Keratinocyte (primary cell): ENCODE measurements around the gene CLIC3. TPM values are rescaled to one million over a fixed set of nuclear protein-coding genes. Genes with fewer than 3 reads are reported as not detected.

Experiments used
- DNase-seq: peaks from one replicate; pipeline ENCODE4 v3.0.0-alpha.2; 2011; ENCODE audit warnings: low read depth, missing footprints, low spot score
- FAIRE-seq: peaks from 2 replicates; lab custom pipeline; 2011; peaks lifted over from hg19 to GRCh38; lab: Jason Lieb, UNC
- H2AFZ ChIP-seq: 2 replicates; pipeline ENCODE4 v1.6.0; 2012; ENCODE audit warnings: low read length, control low read depth, inconsistent platforms; ENCODE audit not compliant: control insufficient read depth
- H3K27ac ChIP-seq: 2 replicates; pipeline ENCODE4 v1.5.1; 2011; ENCODE audit warnings: low read length; ENCODE audit not compliant: control insufficient read depth, insufficient read depth
- H3K27me3 ChIP-seq: 3 replicates; pipeline ENCODE4 v1.6.0; 2011; ENCODE audit warnings: low read length; ENCODE audit not compliant: control insufficient read depth, insufficient read depth; ENCODE audit errors: extremely low read depth
- H3K36me3 ChIP-seq, 2 experiments: 2 replicates in 1 of 2; 3 replicates in 1 of 2; pipeline ENCODE4 v1.5.1; 2011; ENCODE audit warnings: low read length in 2 of 2, mild to moderate bottlenecking in 1 of 2; ENCODE audit not compliant: control insufficient read depth in 2 of 2, insufficient read depth in 2 of 2; ENCODE audit errors: extremely low read depth in 1 of 2
- H3K4me1 ChIP-seq: 3 replicates; pipeline ENCODE4 v1.5.1; 2011; ENCODE audit warnings: low read length; ENCODE audit not compliant: control insufficient read depth, insufficient read depth; ENCODE audit errors: extremely low read depth
- H3K4me2 ChIP-seq: 3 replicates; pipeline ENCODE4 v1.6.0; 2011; ENCODE audit warnings: low read depth, low read length; ENCODE audit not compliant: control insufficient read depth, insufficient read depth; ENCODE audit errors: extremely low read depth
- H3K4me3 ChIP-seq, 3 experiments: fragments of 200-600 bp in 1 of 3; sonication (generic) in 1 of 3; 2 replicates in 2 of 3; 3 replicates in 1 of 3; pipeline ENCODE4 v1.5.1; 2011 to 2016; ENCODE audit warnings: low read length in 3 of 3, mild to moderate bottlenecking in 3 of 3, control low read depth in 2 of 3, inconsistent platforms in 1 of 3, low read depth in 1 of 3, mixed read lengths in 1 of 3, mixed run types in 1 of 3, moderate library complexity in 1 of 3; ENCODE audit not compliant: control insufficient read depth in 2 of 3, insufficient read depth in 2 of 3; ENCODE audit errors: extremely low read depth in 1 of 3
- H3K79me2 ChIP-seq: 2 replicates; pipeline ENCODE4 v1.6.0; 2012; ENCODE audit warnings: low read length; ENCODE audit not compliant: control insufficient read depth, insufficient read depth
- H3K9ac ChIP-seq: 3 replicates; pipeline ENCODE4 v1.6.0; 2011; ENCODE audit warnings: low read length; ENCODE audit not compliant: control insufficient read depth, insufficient read depth; ENCODE audit errors: extremely low read depth
- H3K9me1 ChIP-seq: 3 replicates; pipeline ENCODE4 v1.6.0; 2011; ENCODE audit warnings: low read length; ENCODE audit not compliant: control insufficient read depth, insufficient read depth; ENCODE audit errors: extremely low read depth
- H3K9me3 ChIP-seq: 2 replicates; pipeline ENCODE4 v1.5.1; 2012; ENCODE audit warnings: low read depth, low read length; ENCODE audit not compliant: control insufficient read depth
- H4K20me1 ChIP-seq: 3 replicates; pipeline ENCODE4 v1.6.0; 2011; ENCODE audit warnings: low read length; ENCODE audit not compliant: control insufficient read depth, insufficient read depth; ENCODE audit errors: extremely low read depth
- EZH2 ChIP-seq: IDR thresholded peaks from one replicate; pipeline ENCODE4 v1.6.1; 2012; ENCODE audit warnings: inconsistent platforms, mild to moderate bottlenecking, low read length, moderate library complexity
- dilution Hi-C: fragments of 300-500 bp; cut with MboI; formaldehyde crosslinking; loops from one replicate; pipeline ENCODE4 v1.7.0; 2020; ENCODE audit warnings: low sequenced_read_pairs; ENCODE audit not compliant: extremely low pct_ligation_motif_present
- polyA plus RNA-seq, 5 experiments: library from polyadenylated mRNA; depleted of rRNA in 3 of 5; stranded (reverse) in 3 of 5; stranded (forward) in 1 of 5; unstranded in 1 of 5; fragments of >200 nt; gene quantifications; 1 replicate in 1 of 5; 2 replicates in 3 of 5; 3 replicates in 1 of 5; pipeline versions ENCODE4 v1.2.1 to v1.2.3, GENCODE V29; 2011 to 2012; ENCODE audit warnings: missing spikeins in 2 of 5, low read depth in 1 of 5, low replicate concordance in 1 of 5
- TF ChIP-seq, protein P1 (sequence below), 3 experiments: IDR thresholded peaks in 1 of 3; conservative IDR thresholded peaks in 1 of 3; optimal IDR thresholded peaks in 1 of 3; 2 replicates in 2 of 3; 3 replicates in 1 of 3; pipeline versions ENCODE3 to v1.5.1; 2011; ENCODE audit warnings: low read length in 3 of 3, mild to moderate bottlenecking in 3 of 3, moderate library complexity in 2 of 3, control low read depth in 1 of 3, inconsistent platforms in 1 of 3; ENCODE audit not compliant: insufficient read depth in 2 of 3; ENCODE audit errors: extremely low read depth in 1 of 3

Gene CLIC3
- polyA plus RNA-seq, 1 donor (not counting 4 experiments of a cell fraction or from before 2014, with no cell fraction given): 5.5 TPM

GRCh38 chr9:136957461-136957860 lies 38.9 kb downstream of the CLIC3 start:
- H3K9me1 ChIP-seq: no peaks in the 10 kb centered on the region
- FAIRE-seq: no peak
- H3K27ac ChIP-seq: no peak overlapping the region
- no peaks in the 10 kb centered on the region for H3K79me2 ChIP-seq
- dilution Hi-C loops: no loop called here
- no peak for DNase-seq
- TF ChIP-seq, protein P1, sequence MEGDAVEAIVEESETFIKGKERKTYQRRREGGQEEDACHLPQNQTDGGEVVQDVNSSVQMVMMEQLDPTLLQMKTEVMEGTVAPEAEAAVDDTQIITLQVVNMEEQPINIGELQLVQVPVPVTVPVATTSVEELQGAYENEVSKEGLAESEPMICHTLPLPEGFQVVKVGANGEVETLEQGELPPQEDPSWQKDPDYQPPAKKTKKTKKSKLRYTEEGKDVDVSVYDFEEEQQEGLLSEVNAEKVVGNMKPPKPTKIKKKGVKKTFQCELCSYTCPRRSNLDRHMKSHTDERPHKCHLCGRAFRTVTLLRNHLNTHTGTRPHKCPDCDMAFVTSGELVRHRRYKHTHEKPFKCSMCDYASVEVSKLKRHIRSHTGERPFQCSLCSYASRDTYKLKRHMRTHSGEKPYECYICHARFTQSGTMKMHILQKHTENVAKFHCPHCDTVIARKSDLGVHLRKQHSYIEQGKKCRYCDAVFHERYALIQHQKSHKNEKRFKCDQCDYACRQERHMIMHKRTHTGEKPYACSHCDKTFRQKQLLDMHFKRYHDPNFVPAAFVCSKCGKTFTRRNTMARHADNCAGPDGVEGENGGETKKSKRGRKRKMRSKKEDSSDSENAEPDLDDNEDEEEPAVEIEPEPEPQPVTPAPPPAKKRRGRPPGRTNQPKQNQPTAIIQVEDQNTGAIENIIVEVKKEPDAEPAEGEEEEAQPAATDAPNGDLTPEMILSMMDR (optimal IDR thresholded peaks at IDR 0.05 in 1 of 3, IDR thresholded peaks at IDR 0.05 in 1 of 3, conservative IDR thresholded peaks at IDR 0.05 in 1 of 3; ENCODE audit: extremely low read depth in 1 of 3, insufficient read depth in 2 of 3, low read length in 3 of 3): no peak
- TF ChIP-seq EZH2: no peak
- H3K27me3 ChIP-seq: peaks cover 5% of the 10 kb centered on the region
- H3K9me3 ChIP-seq: no peaks in the 10 kb centered on the region
- H3K4me1 ChIP-seq: no peaks in the 10 kb centered on the region
- H3K4me3 ChIP-seq: no peak overlapping the region
- no peaks in the 10 kb centered on the region for H3K36me3 ChIP-seq
- no peak overlapping the region for H3K4me2 ChIP-seq
- H2AFZ ChIP-seq: no peak overlapping the region
- no peak overlapping the region for H3K9ac ChIP-seq
- H4K20me1 ChIP-seq: no peaks in the 10 kb centered on the region

DNA sequence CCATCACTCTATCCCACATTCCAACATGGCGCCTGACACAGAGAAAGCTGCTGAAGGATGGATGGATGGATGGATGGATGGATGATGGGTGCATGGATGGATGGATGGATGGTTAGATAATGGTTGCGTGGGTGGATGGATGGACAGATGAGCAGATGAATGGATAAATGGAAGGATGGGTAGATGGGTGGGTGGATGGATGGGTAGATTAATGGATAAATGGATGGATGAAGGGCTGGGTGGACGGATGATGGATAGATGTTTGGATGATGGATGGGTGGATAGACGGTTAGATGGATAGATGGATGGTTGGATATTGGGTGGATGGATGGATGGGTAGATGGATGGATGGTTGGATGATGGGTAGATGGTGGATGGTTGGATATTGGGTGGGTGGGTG lies 39.8 kb downstream of the CLIC3 start:
- H3K9ac ChIP-seq: no peak overlapping the region
- peaks cover 5% of the 10 kb centered on the region for H3K27me3 ChIP-seq
- dilution Hi-C loops: no loop called here
- H3K79me2 ChIP-seq: no peaks in the 10 kb centered on the region
- H2AFZ ChIP-seq: no peak overlapping the region
- DNase-seq (no peak), FAIRE-seq (no peak)
- no peaks in the 10 kb centered on the region for H3K4me1 ChIP-seq
- no peak overlapping the region for H3K4me2 ChIP-seq
- no peaks in the 10 kb centered on the region for H3K36me3 ChIP-seq
- H4K20me1 ChIP-seq: no peaks in the 10 kb centered on the region
- H3K27ac ChIP-seq: no peak overlapping the region
- no peaks in the 10 kb centered on the region for H3K9me3 ChIP-seq
- no peak overlapping the region for H3K4me3 ChIP-seq
- TF ChIP-seq EZH2: no peak
- TF ChIP-seq, protein P1 (optimal IDR thresholded peaks at IDR 0.05 in 1 of 3, IDR thresholded peaks at IDR 0.05 in 1 of 3, conservative IDR thresholded peaks at IDR 0.05 in 1 of 3; ENCODE audit: extremely low read depth in 1 of 3, insufficient read depth in 2 of 3, low read length in 3 of 3): no peak
- no peaks in the 10 kb centered on the region for H3K9me1 ChIP-seq
